Ishikawa (cell line): ENCODE measurements around the gene ARHGAP33.

ENCODE experiments used
- CEBPB ChIP-seq: IDR thresholded peaks from 2 replicates; pipeline ENCODE4 v1.6.1; 2012
- CREB1 ChIP-seq: IDR thresholded peaks from 2 replicates; pipeline ENCODE4 v1.6.1; 2012; ENCODE audit warnings: low read depth
- EP300 ChIP-seq: IDR thresholded peaks from 2 replicates; pipeline ENCODE4 v1.6.1; 2012; ENCODE audit warnings: borderline replicate concordance
- FOXM1 ChIP-seq: IDR thresholded peaks from 2 replicates; pipeline ENCODE4 v1.6.1; 2012; ENCODE audit warnings: low read depth, borderline replicate concordance
- RAD21 ChIP-seq: IDR thresholded peaks from 2 replicates; pipeline ENCODE4 v1.6.1; 2012; ENCODE audit warnings: low read depth
- REST ChIP-seq: IDR thresholded peaks from 2 replicates; pipeline ENCODE4 v1.6.1; 2012; ENCODE audit warnings: low read depth, mild to moderate bottlenecking
- YY1 ChIP-seq: IDR thresholded peaks from 2 replicates; pipeline ENCODE4 v1.6.1; 2012; ENCODE audit warnings: low read depth
- ZBTB7A ChIP-seq: IDR thresholded peaks from 2 replicates; pipeline ENCODE4 v1.6.1; 2012; ENCODE audit warnings: low read depth

GRCh38 chr19:35743640-35744429 is 31.5 kb upstream of the ARHGAP33 start:
- TF ChIP-seq CREB1 (no peak), CEBPB (no peak), ZBTB7A (no peak), EP300 (no peak), RAD21 (no peak), FOXM1 (no peak), REST (no peak), YY1 (no peak)
